NCI-H2029 treated with DMSO at 0.1 percent for 48 hours (cell line): ENCODE measurements around the gene AHSG.
"Not testable (repeated sequence)": the region's sequence is repeated elsewhere in the genome, so short reads cannot be mapped to it uniquely, and the experiment has no call there.

ENCODE experiments used
- DNase-seq: peaks from one replicate; lab custom pipeline; 2025; lab: John Stamatoyannopoulos, UW

The AHSG gene, protein sequence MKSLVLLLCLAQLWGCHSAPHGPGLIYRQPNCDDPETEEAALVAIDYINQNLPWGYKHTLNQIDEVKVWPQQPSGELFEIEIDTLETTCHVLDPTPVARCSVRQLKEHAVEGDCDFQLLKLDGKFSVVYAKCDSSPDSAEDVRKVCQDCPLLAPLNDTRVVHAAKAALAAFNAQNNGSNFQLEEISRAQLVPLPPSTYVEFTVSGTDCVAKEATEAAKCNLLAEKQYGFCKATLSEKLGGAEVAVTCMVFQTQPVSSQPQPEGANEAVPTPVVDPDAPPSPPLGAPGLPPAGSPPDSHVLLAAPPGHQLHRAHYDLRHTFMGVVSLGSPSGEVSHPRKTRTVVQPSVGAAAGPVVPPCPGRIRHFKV

GRCh38 chr3:186612721-186613636, at the start of gene AHSG:
Gene AHSG (plus strand): TSS chr3:186613060. CDS start chr3:186613142, 82 bp downstream.
- DNase-seq, result no peak

GRCh38 chr3:186564586-186564985, 48.3 kb upstream of the AHSG start:
- no peak for DNase-seq

DNA sequence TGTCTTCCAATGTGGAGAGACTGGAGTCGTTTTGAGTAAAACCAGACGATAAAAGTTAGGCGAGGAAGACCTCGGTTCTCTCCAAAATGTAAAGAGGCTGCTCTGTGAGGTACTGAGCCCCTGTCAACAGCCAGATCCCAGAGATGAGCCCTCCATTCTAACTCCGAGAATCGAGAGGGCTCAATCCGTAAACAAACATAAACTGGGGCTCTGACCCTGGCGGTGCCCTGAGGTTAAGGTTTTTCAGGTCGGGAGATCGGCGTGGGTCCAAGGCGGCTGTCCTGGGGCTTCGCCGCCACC, 46.1 kb upstream of the AHSG start:
- no peak for DNase-seq

DNA sequence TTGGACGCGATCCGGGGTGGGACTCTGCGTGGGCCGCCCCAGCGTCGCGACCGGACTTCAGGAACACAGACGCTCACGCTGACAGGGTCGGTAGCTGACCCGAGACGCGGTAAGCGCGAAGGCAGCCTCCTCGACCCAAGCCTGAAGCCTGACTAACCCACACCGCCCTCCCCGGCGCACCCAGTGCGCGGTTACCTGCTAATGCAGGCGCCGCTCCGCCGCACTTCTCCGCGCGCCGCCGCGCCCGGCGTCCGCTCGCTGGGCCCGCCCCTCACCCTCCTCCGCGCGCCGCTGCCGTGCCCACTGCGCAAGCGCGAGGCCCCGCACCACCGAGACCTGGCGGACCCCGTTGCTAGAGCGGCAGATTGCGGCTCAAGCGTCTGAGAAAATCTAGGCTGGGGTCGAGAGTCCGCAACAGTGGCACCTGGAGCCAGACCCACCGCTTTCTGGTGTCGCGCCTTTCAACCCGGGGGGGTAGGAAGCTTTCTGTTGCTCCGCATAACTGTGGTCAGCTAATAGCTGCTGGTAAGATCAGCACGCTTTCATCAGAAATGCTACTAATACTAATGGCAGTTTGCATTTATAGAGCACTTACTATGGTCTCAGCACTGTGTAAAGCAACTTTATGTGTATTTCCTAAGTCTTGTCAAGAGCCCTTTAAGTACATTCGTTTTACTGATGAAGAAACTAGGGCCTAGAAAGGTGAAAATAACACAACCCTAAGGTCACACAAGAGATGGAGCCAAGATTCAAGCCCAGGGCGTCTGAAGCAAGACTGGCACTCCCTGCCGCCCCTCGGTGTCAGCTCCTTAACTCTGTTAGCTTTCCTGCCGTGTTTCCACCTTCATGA, 45.6 kb upstream of the AHSG start, which contains the start of gene TBCCD1:
TSS of gene TBCCD1 (minus strand) at position 268 of the 850 bp plus-strand sequence. CDS start 3,010 bp downstream, outside the sequence.
- DNase-seq, result peak; percentile 41

DNA sequence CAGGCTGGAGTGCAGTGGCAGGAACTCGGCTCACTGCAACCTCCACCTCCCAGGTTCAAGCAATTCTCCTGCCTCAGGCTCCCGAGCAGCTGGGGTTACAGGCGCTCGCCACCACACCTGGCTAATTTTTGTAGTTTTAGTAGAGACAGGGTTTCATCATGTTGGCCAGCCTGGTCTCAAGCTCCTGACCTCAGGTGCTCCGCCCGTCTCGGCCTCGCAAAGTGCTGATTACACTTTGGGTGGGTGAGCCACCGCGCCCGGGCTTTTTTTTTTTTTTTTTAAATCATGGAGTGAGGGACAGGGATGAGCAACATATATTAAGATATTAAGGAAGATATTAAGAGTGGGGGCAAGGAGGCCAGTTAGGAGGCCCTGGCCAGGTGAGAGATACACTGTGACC, 43.5 kb upstream of the AHSG start:
- not testable (repeated sequence) for DNase-seq

GRCh38 chr3:186569779-186570095, 43.1 kb upstream of the AHSG start:
- no peak for DNase-seq

DNA sequence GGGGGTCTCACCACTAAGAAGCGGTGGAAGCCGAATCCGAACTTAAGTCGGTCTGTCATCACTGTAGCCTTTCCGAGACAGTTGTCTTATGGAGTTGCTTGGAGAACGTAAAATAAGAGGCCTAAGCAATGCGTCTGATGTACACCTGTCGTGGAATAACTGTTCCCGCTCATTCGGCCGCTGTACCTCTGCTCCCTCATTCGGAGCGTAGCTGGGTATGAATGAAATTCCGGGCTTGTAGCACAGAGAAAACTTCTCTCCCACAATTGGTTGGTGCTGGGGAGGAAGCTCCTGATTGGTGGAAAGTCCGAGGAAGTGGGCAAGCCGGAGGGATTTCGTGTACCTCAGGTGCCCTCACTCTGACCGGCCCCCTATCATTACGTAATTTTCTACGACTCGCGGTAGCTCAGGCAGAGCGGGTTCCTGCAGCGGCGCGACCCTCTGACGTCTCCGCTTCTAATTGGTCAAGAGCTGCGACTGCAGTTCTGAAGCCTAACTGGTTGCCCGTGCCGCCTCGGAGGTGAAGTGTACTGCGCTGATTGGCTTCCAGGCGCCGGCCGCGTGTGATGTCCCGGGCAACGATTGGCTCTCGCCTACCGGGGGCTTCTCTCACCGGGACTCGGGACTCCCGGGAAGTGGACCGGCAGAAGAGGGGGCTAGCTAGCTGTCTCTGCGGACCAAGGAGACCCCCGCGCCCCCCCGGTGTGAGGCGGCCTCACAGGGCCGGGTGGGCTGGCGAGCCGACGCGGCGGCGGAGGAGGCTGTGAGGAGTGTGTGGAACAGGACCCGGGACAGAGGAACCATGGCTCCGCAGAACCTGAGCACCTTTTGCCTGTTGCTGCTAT, 42.5 kb upstream of the AHSG start, which contains the start of gene DNAJB11:
TSS of gene DNAJB11 (plus strand) at position 625 of the 845 bp plus-strand sequence. CDS start at position 803, 178 bp downstream.
- peak; percentile 95 for DNase-seq

- DNase-seq, result no peak
Measured at GRCh38 chr3:186570941-186571643, 41.8 kb upstream of the AHSG start.

DNA sequence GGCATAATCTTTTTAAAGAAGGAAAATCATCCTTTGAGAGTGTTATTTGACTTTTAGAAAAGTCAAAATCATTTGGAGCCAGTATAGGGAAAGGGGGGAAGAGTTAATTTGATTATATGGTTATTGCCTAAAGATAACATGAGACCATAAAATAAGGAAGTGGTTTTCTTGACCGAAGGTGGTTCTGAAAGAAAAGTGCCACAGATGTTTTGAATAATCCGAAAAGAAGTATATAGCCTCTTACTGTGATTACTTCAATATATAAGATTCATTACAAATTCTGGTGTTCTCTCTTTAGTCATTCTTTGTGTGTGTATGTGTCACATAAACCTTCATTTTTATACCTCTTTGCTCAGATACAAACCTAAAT, 41.2 kb upstream of the AHSG start:
- no peak for DNase-seq

GRCh38 chr3:186577521-186577920, 35.3 kb upstream of the AHSG start:
- DNase-seq, result no peak

GRCh38 chr3:186580785-186581184, 32.1 kb upstream of the AHSG start:
- no peak for DNase-seq

DNA sequence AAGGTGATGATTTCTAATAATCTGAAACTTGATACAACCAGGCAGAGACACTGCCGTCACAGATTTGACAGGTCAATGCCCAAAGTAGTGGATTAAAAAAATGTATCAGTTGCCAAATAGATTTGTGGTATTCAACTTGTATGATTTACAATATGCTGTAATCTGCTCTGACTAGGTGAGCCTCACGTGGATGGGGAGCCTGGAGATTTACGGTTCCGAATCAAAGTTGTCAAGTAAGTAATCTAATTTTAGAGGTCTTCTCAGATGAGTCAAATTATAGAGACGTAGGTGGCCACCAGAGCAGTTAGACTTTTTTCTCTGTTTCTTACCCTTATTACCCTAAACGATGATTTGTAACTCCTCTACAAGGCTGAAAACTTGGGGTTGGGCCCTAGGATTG, 30.3 kb upstream of the AHSG start:
- no peak for DNase-seq

GRCh38 chr3:186583831-186584230, 29.0 kb upstream of the AHSG start:
- no peak for DNase-seq

GRCh38 chr3:186586245-186586644, 26.6 kb upstream of the AHSG start:
- DNase-seq, result not testable (repeated sequence)

- DNase-seq, result no peak
Measured at GRCh38 chr3:186587183-186587582, 25.7 kb upstream of the AHSG start.

DNA sequence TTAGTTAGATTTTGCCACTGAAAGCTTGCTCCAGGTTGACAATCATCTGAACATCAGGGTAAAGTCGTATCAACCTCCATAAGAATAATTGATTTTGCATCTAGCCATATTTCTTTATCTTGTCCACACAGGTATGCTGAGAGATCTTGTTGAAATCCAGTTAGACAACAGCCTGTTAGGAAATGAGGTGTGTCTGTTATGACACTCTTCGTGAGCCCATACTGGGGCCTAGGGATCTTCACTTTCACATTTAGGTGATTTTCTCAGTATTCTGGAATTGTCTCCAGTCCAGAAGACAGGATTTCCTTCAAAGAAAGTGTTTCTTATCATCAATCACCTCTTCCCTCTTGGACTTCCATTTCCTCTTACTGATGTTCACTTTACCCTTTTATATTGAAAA, 24.2 kb upstream of the AHSG start:
- no peak for DNase-seq

GRCh38 chr3:186589121-186589520, 23.7 kb upstream of the AHSG start:
- DNase-seq, result no peak

DNA sequence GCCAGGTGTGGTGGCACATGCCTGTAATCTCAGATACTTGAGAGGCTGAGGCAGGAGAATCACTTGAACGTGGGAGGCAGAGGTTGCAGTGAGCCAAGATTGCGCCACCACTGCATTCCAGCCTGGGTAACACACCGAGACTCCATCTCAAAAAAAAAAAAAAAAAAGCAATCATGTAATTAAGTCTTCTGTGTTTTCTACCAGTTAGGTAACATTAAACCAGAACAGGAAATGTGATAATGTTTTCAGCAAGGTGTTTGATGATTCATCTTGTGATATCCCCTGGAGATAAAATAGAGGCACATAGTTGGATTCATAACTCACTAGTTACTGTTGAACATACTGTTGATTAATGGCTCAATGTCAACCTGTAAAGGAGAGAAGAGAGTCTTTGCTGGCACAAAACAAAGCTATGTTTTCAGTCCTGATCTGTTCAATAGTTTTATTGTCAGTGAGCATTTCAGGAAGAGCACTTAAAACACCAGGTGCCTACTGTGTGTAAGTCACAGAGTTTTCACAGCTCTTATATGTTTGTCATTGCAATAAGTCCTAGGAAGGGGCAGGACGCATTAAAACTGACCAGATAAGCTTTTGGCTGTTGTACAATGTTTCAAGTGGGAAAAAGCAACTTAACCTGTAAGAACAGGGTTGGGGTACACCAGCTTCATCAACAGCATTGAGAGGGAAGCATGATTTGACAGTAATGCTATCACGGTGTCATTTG, 22.8 kb upstream of the AHSG start:
- DNase-seq, result no peak

DNA sequence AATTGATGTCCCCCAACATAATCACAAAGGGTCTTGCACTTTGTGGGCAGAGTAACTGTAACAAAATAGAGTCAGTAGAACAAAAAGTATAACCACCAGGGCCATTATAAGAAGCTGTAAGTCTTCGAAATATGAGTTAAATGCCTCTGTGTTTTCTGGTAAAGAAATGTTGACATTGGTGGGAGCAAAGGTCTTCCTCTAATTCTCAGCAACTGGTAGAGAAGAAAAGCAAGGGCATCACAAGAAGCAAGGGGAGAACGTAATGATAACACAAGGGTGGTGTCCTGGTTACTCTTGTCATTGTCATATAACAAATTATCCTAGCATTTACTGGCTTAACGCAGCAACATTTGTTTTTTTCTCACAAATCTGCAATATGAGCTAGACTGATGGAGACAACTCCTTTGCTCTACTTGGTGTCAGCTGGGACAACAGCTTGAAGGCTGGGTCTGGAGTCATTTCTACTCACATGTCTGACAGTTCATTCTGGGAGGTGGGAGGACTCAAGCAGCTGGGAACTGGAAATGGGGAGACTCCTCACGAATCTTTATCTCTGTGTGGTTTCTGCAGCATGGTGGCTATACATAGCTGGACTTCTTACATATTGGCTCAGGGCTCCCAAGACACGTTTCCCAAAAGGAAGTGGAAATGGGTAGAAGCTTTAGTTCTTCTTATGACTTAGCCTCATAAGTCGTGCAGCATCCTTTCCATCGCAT, 22.1 kb upstream of the AHSG start:
- DNase-seq, result no peak
